Measurements from ENCODE around the gene TUBG2.

DNA sequence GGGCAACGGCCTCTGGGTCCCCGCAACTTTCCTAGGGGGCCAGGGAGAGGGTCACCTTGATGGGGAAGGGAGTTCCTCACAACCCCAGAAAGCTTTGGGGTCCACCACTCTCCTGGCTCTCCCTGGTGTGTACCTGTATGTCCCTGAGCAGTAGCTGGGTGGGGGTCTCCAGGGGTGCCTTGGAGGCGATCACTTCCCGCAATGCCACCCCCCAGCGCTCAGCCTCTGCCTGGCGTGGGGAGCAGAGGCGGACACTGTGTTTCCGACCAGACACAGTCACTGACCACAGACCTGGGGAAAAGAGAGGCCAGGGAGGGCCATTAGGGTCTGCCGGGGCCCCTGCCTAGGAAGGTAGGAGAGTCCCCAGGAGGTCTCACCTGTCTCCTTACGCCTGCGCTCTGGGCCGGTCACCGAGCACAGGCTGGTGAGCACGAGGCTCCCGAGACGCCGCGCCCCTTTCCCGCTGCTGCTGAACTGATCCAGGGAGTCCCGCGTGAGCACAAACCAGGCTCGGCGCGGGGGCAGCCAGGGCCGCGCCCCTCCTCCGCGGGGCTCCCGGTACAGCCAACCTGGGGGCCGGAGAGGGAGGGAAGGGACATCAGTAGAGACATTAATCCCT is 14.3 kb downstream of the TUBG2 start:
- TF ChIP-seq, protein P1, sequence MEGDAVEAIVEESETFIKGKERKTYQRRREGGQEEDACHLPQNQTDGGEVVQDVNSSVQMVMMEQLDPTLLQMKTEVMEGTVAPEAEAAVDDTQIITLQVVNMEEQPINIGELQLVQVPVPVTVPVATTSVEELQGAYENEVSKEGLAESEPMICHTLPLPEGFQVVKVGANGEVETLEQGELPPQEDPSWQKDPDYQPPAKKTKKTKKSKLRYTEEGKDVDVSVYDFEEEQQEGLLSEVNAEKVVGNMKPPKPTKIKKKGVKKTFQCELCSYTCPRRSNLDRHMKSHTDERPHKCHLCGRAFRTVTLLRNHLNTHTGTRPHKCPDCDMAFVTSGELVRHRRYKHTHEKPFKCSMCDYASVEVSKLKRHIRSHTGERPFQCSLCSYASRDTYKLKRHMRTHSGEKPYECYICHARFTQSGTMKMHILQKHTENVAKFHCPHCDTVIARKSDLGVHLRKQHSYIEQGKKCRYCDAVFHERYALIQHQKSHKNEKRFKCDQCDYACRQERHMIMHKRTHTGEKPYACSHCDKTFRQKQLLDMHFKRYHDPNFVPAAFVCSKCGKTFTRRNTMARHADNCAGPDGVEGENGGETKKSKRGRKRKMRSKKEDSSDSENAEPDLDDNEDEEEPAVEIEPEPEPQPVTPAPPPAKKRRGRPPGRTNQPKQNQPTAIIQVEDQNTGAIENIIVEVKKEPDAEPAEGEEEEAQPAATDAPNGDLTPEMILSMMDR (optimal IDR thresholded peaks at IDR 0.05 in 1 of 3, IDR thresholded peaks at IDR 0.05 in 1 of 3, conservative IDR thresholded peaks at IDR 0.05 in 1 of 3; ENCODE audit: extremely low read depth in 1 of 3, insufficient read depth in 2 of 3, low read length in 3 of 3), result no peak
- no peak for TF ChIP-seq EZH2 (IDR thresholded peaks at IDR 0.05; ENCODE audit: low read length)

Measured in keratinocyte (primary cell).